ENCODE data around the gene PSG7.
"Not testable (repeated sequence)": the region's sequence is repeated elsewhere in the genome, so short reads cannot be mapped to it uniquely, and the experiment has no call there.

GRCh38 chr19:42881279-42881678 is 55.7 kb downstream of the PSG7 start:
- not testable (repeated sequence) for TF ChIP-seq EZH2 (IDR thresholded peaks at IDR 0.05); POLR2AphosphoS5 (IDR thresholded peaks at IDR 0.05; ENCODE audit: borderline replicate concordance, low read depth, low read length)

Data from SK-N-MC (cell line).